Parathyroid adenoma (tissue), 2 donors: ENCODE measurements around the gene TMEM192.
"Not testable (repeated sequence)": the region's sequence is repeated elsewhere in the genome, so short reads cannot be mapped to it uniquely, and the experiment has no call there.

Experiments used
- H2AFZ ChIP-seq: fragments of 300-600 bp; sonication (generic); one replicate; pipeline ENCODE4 v1.7.0; 2017; ENCODE audit warnings: antibody characterized with exemption, mild to moderate bottlenecking
- H3K27ac ChIP-seq: fragments of 300-600 bp; sonication (generic); one replicate; pipeline ENCODE4 v1.7.0; 2017
- H3K27me3 ChIP-seq: fragments of 300-600 bp; sonication (generic); one replicate; pipeline ENCODE4 v1.7.0; 2017; ENCODE audit warnings: low read length; ENCODE audit not compliant: control insufficient read depth, insufficient read depth
- H3K36me3 ChIP-seq: fragments of 300-600 bp; sonication (generic); one replicate; pipeline ENCODE4 v1.7.0; 2017; ENCODE audit warnings: low read length; ENCODE audit not compliant: control insufficient read depth, insufficient read depth
- H3K4me1 ChIP-seq: fragments of 300-600 bp; sonication (generic); one replicate; pipeline ENCODE4 v1.7.0; 2017; ENCODE audit warnings: control low read depth
- H3K4me2 ChIP-seq: fragments of 300-600 bp; sonication (generic); one replicate; pipeline ENCODE4 v1.7.0; 2017; ENCODE audit warnings: low read length
- H3K4me3 ChIP-seq: fragments of 300-600 bp; sonication (generic); one replicate; pipeline ENCODE4 v1.7.0; 2017; ENCODE audit warnings: low read depth, low read length
- H3K79me2 ChIP-seq: fragments of 300-600 bp; sonication (generic); one replicate; pipeline ENCODE4 v1.7.0; 2017; ENCODE audit warnings: control low read depth
- H3K9ac ChIP-seq: fragments of 300-600 bp; sonication (generic); one replicate; pipeline ENCODE4 v1.7.0; 2017; ENCODE audit warnings: mild to moderate bottlenecking
- H3K9me3 ChIP-seq: fragments of 300-600 bp; sonication (generic); one replicate; pipeline ENCODE4 v1.7.0; 2017; ENCODE audit warnings: low read length; ENCODE audit not compliant: control insufficient read depth
- TF ChIP-seq, protein P1 (sequence below): fragments of 300-600 bp; sonication (generic); IDR thresholded peaks from one replicate; pipeline ENCODE4 v1.7.0; 2017; ENCODE audit warnings: antibody characterized with exemption, mild to moderate bottlenecking
- donor health status: primary hyperparathyroidism.

TMEM192 gene

GRCh38 chr4:165101641-165102040 is 11.0 kb downstream of the TMEM192 start:
- no peaks in the 10 kb centered on the region for H3K4me1 ChIP-seq
- no peaks in the 10 kb centered on the region for H3K27me3 ChIP-seq
- no peak overlapping the region for H3K27ac ChIP-seq
- H3K9ac ChIP-seq = no peak overlapping the region
- H3K36me3 ChIP-seq = no peaks in the 10 kb centered on the region
- no peaks in the 10 kb centered on the region for H3K9me3 ChIP-seq
- no peak overlapping the region for H2AFZ ChIP-seq
- TF ChIP-seq, protein P1, sequence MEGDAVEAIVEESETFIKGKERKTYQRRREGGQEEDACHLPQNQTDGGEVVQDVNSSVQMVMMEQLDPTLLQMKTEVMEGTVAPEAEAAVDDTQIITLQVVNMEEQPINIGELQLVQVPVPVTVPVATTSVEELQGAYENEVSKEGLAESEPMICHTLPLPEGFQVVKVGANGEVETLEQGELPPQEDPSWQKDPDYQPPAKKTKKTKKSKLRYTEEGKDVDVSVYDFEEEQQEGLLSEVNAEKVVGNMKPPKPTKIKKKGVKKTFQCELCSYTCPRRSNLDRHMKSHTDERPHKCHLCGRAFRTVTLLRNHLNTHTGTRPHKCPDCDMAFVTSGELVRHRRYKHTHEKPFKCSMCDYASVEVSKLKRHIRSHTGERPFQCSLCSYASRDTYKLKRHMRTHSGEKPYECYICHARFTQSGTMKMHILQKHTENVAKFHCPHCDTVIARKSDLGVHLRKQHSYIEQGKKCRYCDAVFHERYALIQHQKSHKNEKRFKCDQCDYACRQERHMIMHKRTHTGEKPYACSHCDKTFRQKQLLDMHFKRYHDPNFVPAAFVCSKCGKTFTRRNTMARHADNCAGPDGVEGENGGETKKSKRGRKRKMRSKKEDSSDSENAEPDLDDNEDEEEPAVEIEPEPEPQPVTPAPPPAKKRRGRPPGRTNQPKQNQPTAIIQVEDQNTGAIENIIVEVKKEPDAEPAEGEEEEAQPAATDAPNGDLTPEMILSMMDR = no peak
- H3K4me2 ChIP-seq = no peak overlapping the region
- no peaks in the 10 kb centered on the region for H3K79me2 ChIP-seq
- no peak overlapping the region for H3K4me3 ChIP-seq

DNA sequence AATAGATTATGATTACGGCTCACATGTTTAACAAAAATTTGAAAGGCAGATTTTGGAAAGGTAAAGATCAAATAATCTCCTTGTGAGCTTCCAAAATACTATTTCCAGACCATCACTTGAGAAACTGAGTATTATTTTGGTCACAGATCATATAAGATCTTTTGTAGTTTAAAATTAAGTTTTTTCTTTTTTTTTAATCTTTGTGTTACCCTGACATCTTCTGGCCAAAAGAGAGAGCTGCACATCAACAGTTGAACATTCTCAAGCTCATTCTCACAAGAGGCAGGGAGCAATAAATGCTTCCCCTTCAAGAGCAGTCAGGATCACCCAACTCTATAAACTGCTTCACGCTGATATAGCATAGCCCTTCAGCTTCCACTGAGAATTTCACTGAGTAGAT is 15.9 kb downstream of the TMEM192 start:
- Histone ChIP-seq H3K4me1 (no peaks in the 10 kb centered on the region), H3K27ac (no peak overlapping the region), H3K36me3 (no peaks in the 10 kb centered on the region), H3K9ac (no peak overlapping the region), H3K27me3 (no peaks in the 10 kb centered on the region), H3K79me2 (no peaks in the 10 kb centered on the region), H3K4me2 (no peak overlapping the region), H3K9me3 (no peaks in the 10 kb centered on the region), H2AFZ (no peak overlapping the region), H3K4me3 (no peak overlapping the region)
- TF ChIP-seq, protein P1 = peak; percentile 34

GRCh38 chr4:165095291-165095690 is 17.4 kb downstream of the TMEM192 start:
- Histone ChIP-seq H3K4me3 (no peak overlapping the region), H3K27me3 (no peaks in the 10 kb centered on the region), H3K4me2 (no peak overlapping the region), H3K27ac (no peak overlapping the region), H3K9ac (no peak overlapping the region), H3K4me1 (no peaks in the 10 kb centered on the region), H3K9me3 (no peaks in the 10 kb centered on the region), H3K36me3 (no peaks in the 10 kb centered on the region), H2AFZ (no peak overlapping the region), H3K79me2 (no peaks in the 10 kb centered on the region)
- TF ChIP-seq, protein P1 = no peak

- Histone ChIP-seq H3K36me3 (no peaks in the 10 kb centered on the region), H3K79me2 (no peaks in the 10 kb centered on the region), H3K4me1 (no peaks in the 10 kb centered on the region), H2AFZ (no peak overlapping the region), H3K9me3 (no peaks in the 10 kb centered on the region), H3K27me3 (no peaks in the 10 kb centered on the region), H3K4me3 (no peak overlapping the region), H3K9ac (no peak overlapping the region), H3K27ac (no peak overlapping the region), H3K4me2 (no peak overlapping the region)
- TF ChIP-seq, protein P1 = no peak
Measured at GRCh38 chr4:165094873-165095272, 17.8 kb downstream of the TMEM192 start.

GRCh38 chr4:165092187-165092586 is 20.5 kb downstream of the TMEM192 start:
- H3K36me3 ChIP-seq, H3K27me3 ChIP-seq, H3K79me2 ChIP-seq: not testable (repeated sequence)

More at GRCh38 chr4:165092187-165092586, 20.5 kb downstream of the TMEM192 start:
- H3K4me3 ChIP-seq, H3K9me3 ChIP-seq, H3K4me1 ChIP-seq, H3K9ac ChIP-seq, H3K27ac ChIP-seq, H3K4me2 ChIP-seq, H2AFZ ChIP-seq: not testable (repeated sequence)
